GM23338 (cell line): ENCODE measurements around the gene SPARC. TPM values are rescaled to one million over a fixed set of nuclear protein-coding genes. Genes with fewer than 3 reads are reported as not detected.

Experiments used
- ATAC-seq: fragments of 200-7000 bp; cut with Tn5 transposase; 3 replicates; pipeline ENCODE4 v1.9.1; 2020
- DNase-seq: peaks from one replicate; pipeline ENCODE4 v3.0.0-alpha.2; 2015; ENCODE audit warnings: low spot score
- H2AFZ ChIP-seq: fragments of 200-600 bp; sonication (generic); 2 replicates; pipeline ENCODE4 v1.8.0; 2016; ENCODE audit warnings: antibody characterized with exemption, mild to moderate bottlenecking, moderate library complexity
- H3F3A ChIP-seq: fragments of 200-600 bp; sonication (generic); replicated peaks from 2 replicates; pipeline ENCODE4 v1.8.0; 2017; ENCODE audit warnings: antibody characterized with exemption, mixed run types, low read depth
- H3K27ac ChIP-seq: fragments of 200-600 bp; sonication (generic); 2 replicates; pipeline ENCODE4 v1.6.1; 2016; ENCODE audit warnings: low read depth
- H3K27me3 ChIP-seq: fragments of 200-600 bp; sonication (generic); 2 replicates; pipeline ENCODE4 v1.8.0; 2016; ENCODE audit warnings: mild to moderate bottlenecking, mixed run types, moderate library complexity; ENCODE audit not compliant: insufficient read depth
- H3K36me3 ChIP-seq: fragments of 200-600 bp; sonication (generic); 2 replicates; pipeline ENCODE4 v1.8.0; 2016; ENCODE audit warnings: mild to moderate bottlenecking; ENCODE audit not compliant: insufficient read depth
- H3K4me1 ChIP-seq: fragments of 200-600 bp; sonication (generic); 2 replicates; pipeline ENCODE4 v1.8.0; 2016; ENCODE audit warnings: mild to moderate bottlenecking, moderate library complexity; ENCODE audit not compliant: insufficient read depth
- H3K4me2 ChIP-seq: fragments of 200-600 bp; sonication (generic); 2 replicates; pipeline ENCODE4 v1.7.1; 2017; ENCODE audit warnings: mixed run types
- H3K4me3 ChIP-seq: fragments of 200-600 bp; sonication (generic); 2 replicates; pipeline ENCODE4 v1.6.1; 2016; ENCODE audit warnings: mixed run types
- H3K79me2 ChIP-seq: fragments of 200-600 bp; sonication (generic); replicated peaks from 2 replicates; pipeline ENCODE4 v1.8.0; 2017; ENCODE audit warnings: mild to moderate bottlenecking; ENCODE audit not compliant: insufficient read depth
- H3K9me2 ChIP-seq: fragments of 200-600 bp; sonication (generic); 2 replicates; pipeline ENCODE4 v1.8.0; 2017; ENCODE audit not compliant: insufficient read depth
- H4K20me1 ChIP-seq: fragments of 200-600 bp; sonication (generic); replicated peaks from 2 replicates; pipeline ENCODE4 v1.8.0; 2017; ENCODE audit warnings: mild to moderate bottlenecking; ENCODE audit not compliant: insufficient read depth
- H3K27ac Mint-ChIP-seq: 2 replicates; pipeline ENCODE4 v1.8.0; 2020; ENCODE audit warnings: inconsistent platforms, mild to moderate bottlenecking, moderate library complexity, mixed read lengths
- H3K27me3 Mint-ChIP-seq: 3 replicates; pipeline ENCODE4 v1.8.0; 2022; ENCODE audit warnings: low read depth, mild to moderate bottlenecking, moderate library complexity, mixed read lengths, inconsistent platforms; ENCODE audit not compliant: insufficient read depth, poor library complexity
- H3K36me3 Mint-ChIP-seq: 3 replicates; pipeline ENCODE4 v1.8.0; 2021; ENCODE audit warnings: low read depth, mild to moderate bottlenecking, inconsistent platforms, moderate library complexity, mixed read lengths
- H3K4me1 Mint-ChIP-seq: 3 replicates; pipeline ENCODE4 v1.8.0; 2020; ENCODE audit warnings: mild to moderate bottlenecking, inconsistent platforms, mixed read lengths
- H3K4me3 Mint-ChIP-seq: 3 replicates; pipeline ENCODE4 v1.8.0; 2021; ENCODE audit warnings: moderate library complexity, mild to moderate bottlenecking, inconsistent platforms, mixed read lengths
- H3K9me3 Mint-ChIP-seq: 3 replicates; pipeline ENCODE4 v1.8.0; 2020; ENCODE audit warnings: moderate library complexity, mild to moderate bottlenecking, inconsistent platforms, mixed read lengths
- CTCF ChIP-seq, 2 experiments: fragments of 200-600 bp in 1 of 2; sonication (generic) in 1 of 2; conservative IDR thresholded peaks; 2 replicates each; pipeline versions ENCODE4 v1.5.1 to v1.6.1; 2016 to 2017; ENCODE audit warnings: antibody characterized with exemption in 2 of 2, low read depth in 2 of 2, mild to moderate bottlenecking in 2 of 2, moderate library complexity in 1 of 2
- EZH2 ChIP-seq: fragments of 200-600 bp; sonication (generic); IDR thresholded peaks from one replicate; pipeline ENCODE4 v1.8.0; 2017; ENCODE audit warnings: antibody characterized with exemption, mild to moderate bottlenecking, low read depth; ENCODE audit not compliant: unreplicated experiment
- EZH2phosphoT487 ChIP-seq: fragments of 200-600 bp; sonication (generic); IDR thresholded peaks from one replicate; pipeline ENCODE4 v1.8.1; 2018; ENCODE audit warnings: antibody characterized with exemption; ENCODE audit not compliant: unreplicated experiment
- JUNB ChIP-seq: IDR thresholded peaks from one replicate; pipeline ENCODE4 v1.6.1; 2016; ENCODE audit warnings: antibody characterized with exemption; ENCODE audit not compliant: unreplicated experiment
- NANOG ChIP-seq: IDR thresholded peaks from 2 replicates; pipeline ENCODE4 v1.6.1; 2016; ENCODE audit warnings: antibody characterized with exemption, borderline replicate concordance
- POLR2AphosphoS5 ChIP-seq: IDR thresholded peaks from 2 replicates; pipeline ENCODE4 v1.6.1; 2016; ENCODE audit warnings: antibody characterized with exemption, low read depth
- REST ChIP-seq: IDR thresholded peaks from one replicate; pipeline ENCODE4 v1.6.1; 2018; ENCODE audit warnings: antibody characterized with exemption; ENCODE audit not compliant: unreplicated experiment
- STAT1 ChIP-seq: IDR thresholded peaks from one replicate; pipeline ENCODE4 v1.6.1; 2016; ENCODE audit warnings: antibody characterized with exemption; ENCODE audit not compliant: unreplicated experiment
- ZNF114 ChIP-seq: fragments of 250-450 bp; sonication (Bioruptor Pico); IDR thresholded peaks from 2 replicates; pipeline ENCODE4 v1.5.0; 2020; ENCODE audit warnings: mild to moderate bottlenecking, moderate library complexity
- ZNF331 ChIP-seq: fragments of 250-450 bp; sonication (Bioruptor Pico); IDR thresholded peaks from 2 replicates; pipeline ENCODE4 v1.5.0; 2020; ENCODE audit warnings: low read depth, mild to moderate bottlenecking, moderate library complexity
- polyA plus RNA-seq: library from polyadenylated mRNA; unstranded; fragments of >200 nt; fragmentation: Nextera tagmentation; extraction: Ambion mirVana; gene quantifications from 2 replicates; pipeline ENCODE4 v1.2.1, GENCODE V29; 2016
- total RNA-seq: library from RNA; depleted of rRNA; stranded (reverse); fragments of >200 nt; shearing (Covaris generic); gene quantifications from 2 replicates; pipeline ENCODE4 v1.2.3, GENCODE V29; 2014
- TF ChIP-seq, protein P1 (sequence below): IDR thresholded peaks from 2 replicates; pipeline ENCODE4 v1.6.1; 2016; ENCODE audit warnings: antibody characterized with exemption

The SPARC gene
- total and polyA plus RNA-seq, 2 experiments from 2014 or later: 218 to 225 TPM

DNA sequence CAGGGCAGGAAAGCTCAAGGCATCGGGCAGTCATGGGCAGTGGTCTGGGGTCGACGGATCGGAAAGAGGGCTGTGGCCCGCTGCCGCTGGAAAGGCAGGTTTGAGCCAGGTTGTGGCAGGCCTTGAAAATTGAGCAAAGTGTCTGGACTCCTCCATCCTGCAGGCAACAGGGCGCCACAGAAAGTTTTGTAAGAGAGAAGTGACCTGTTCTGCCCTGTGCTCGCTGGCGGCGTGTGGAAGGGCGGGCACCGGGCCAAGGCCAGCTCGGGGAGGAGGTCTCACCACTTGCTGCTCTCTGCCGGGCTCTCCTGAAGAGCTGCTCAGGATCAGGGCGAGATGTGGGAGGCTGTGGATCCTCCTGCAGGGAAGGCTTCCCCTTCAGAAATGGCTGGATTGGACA, 54.2 kb downstream of the SPARC start (continued):
- TF ChIP-seq CTCF (conservative IDR thresholded peaks at IDR 0.05; ENCODE audit: low read depth in 2 of 2): no peak
- TF ChIP-seq ZNF331 (CRISPR knock-in tag): no peak
- no peak for TF ChIP-seq REST
- TF ChIP-seq POLR2AphosphoS5: no peak

DNA sequence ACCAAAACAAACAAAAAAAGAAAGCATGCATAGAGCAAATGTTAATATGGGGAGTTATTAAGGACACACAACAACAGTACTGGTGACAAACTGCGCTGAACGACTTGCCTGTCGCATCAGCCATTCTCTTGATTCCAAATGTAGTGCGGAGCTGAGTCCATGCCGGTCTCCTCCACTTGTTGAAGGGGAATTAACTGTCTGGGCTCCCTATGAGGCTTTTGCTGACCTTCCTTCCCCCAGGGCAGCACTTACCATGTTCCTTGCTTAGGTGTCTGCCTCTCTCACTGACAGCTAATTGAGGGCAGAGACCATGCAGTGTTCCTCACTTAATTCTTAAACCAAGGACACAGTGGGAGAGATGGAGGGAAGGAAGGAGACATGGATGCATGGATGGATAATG, 54.8 kb downstream of the SPARC start:
- ATAC-seq: no peak
- H3K4me1 Mint-ChIP-seq: peaks cover 2% of the 10 kb centered on the region; the same call in 2 of the 3 replicates
- Histone ChIP-seq H3K9me2 (no peaks in the 10 kb centered on the region), H3F3A (no peaks in the 10 kb centered on the region), H3K27me3 (no peaks in the 10 kb centered on the region), H2AFZ (no peak overlapping the region; the same call in 1 of the 2 replicates), H3K36me3 (no peaks in the 10 kb centered on the region), H3K79me2 (no peaks in the 10 kb centered on the region), H4K20me1 (no peaks in the 10 kb centered on the region), H3K4me2 (no peak overlapping the region), H3K27ac (no peak overlapping the region), H3K4me3 (no peak overlapping the region), H3K4me1 (no peaks in the 10 kb centered on the region; the same call in 1 of the 2 replicates)
- H3K27ac Mint-ChIP-seq: no peak overlapping the region; the same call in 1 of the 2 replicates
- H3K36me3 Mint-ChIP-seq: no peaks in the 10 kb centered on the region
- TF ChIP-seq ZNF331 (CRISPR knock-in tag): no peak
- peaks cover 2% of the 10 kb centered on the region for H3K27me3 Mint-ChIP-seq
- H3K4me3 Mint-ChIP-seq: no peak overlapping the region
- H3K9me3 Mint-ChIP-seq: no peaks in the 10 kb centered on the region; the same call in 2 of the 3 replicates
- no peak for DNase-seq

GRCh38 chr5:151630088-151630487, 56.6 kb downstream of the SPARC start:
- ATAC-seq: no peak
- TF ChIP-seq, protein P1, sequence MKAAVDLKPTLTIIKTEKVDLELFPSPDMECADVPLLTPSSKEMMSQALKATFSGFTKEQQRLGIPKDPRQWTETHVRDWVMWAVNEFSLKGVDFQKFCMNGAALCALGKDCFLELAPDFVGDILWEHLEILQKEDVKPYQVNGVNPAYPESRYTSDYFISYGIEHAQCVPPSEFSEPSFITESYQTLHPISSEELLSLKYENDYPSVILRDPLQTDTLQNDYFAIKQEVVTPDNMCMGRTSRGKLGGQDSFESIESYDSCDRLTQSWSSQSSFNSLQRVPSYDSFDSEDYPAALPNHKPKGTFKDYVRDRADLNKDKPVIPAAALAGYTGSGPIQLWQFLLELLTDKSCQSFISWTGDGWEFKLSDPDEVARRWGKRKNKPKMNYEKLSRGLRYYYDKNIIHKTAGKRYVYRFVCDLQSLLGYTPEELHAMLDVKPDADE: no peak
- TF ChIP-seq ZNF331 (CRISPR knock-in tag) (no peak), POLR2AphosphoS5 (no peak), STAT1 (no peak), ZNF114 (CRISPR knock-in tag) (no peak), NANOG (no peak), EZH2 (no peak), JUNB (no peak), EZH2phosphoT487 (no peak)

More at GRCh38 chr5:151630088-151630487, 56.6 kb downstream of the SPARC start:
- H3K4me3 ChIP-seq: no peak overlapping the region
- H3K4me2 ChIP-seq: no peak overlapping the region
- no peaks in the 10 kb centered on the region for H3K36me3 Mint-ChIP-seq
- H3K27me3 ChIP-seq: no peaks in the 10 kb centered on the region
- no peak overlapping the region for H3K27ac Mint-ChIP-seq
- H3K4me1 Mint-ChIP-seq: peaks cover 2% of the 10 kb centered on the region; the same call in 2 of the 3 replicates
- H3K4me1 ChIP-seq: no peaks in the 10 kb centered on the region; the same call in 1 of the 2 replicates
- no peaks in the 10 kb centered on the region; the same call in 2 of the 3 replicates for H3K9me3 Mint-ChIP-seq
- peaks cover 4% of the 10 kb centered on the region for H3K27me3 Mint-ChIP-seq
- no peaks in the 10 kb centered on the region for H3F3A ChIP-seq
- H3K27ac ChIP-seq: no peak overlapping the region
- no peak overlapping the region for H2AFZ ChIP-seq
- DNase-seq: no peak
- H3K79me2 ChIP-seq: no peaks in the 10 kb centered on the region
- H3K36me3 ChIP-seq: no peaks in the 10 kb centered on the region
- H3K4me3 Mint-ChIP-seq: no peak overlapping the region
- H3K9me2 ChIP-seq: no peaks in the 10 kb centered on the region
- no peaks in the 10 kb centered on the region for H4K20me1 ChIP-seq
